IMR-90 (cell line): Measurements from ENCODE around the gene STUB1. TPM values are rescaled to one million over a fixed set of nuclear protein-coding genes. Genes with fewer than 3 reads are reported as not detected.
A peak's percentile ranks its signal among the peaks of the same experiment; 100 is the strongest.

Source experiments
- ATAC-seq: fragments of 200-7000 bp; cut with Tn5 transposase; 2 replicates; pipeline ENCODE4 v1.9.1; 2020; ENCODE audit warnings: low read depth, mild to moderate bottlenecking, moderate library complexity
- BruUV-seq: library from RNA; stranded (reverse); fragments of 400-500 nt; replicated peaks from 2 replicates; lab custom pipeline; 2021; lab: Mats Ljungman, UMichigan
- CTCF ChIA-PET: fragments of 300-600 bp; formaldehyde crosslinking; extraction: SDS; loops from one replicate; lab custom pipeline; 2021; ENCODE audit warnings: antibody characterized with exemption; lab: Yijun Ruan, JAX
- POLR2A ChIA-PET: fragments of 300-600 bp; sonication (Branson Sonifier 250); formaldehyde crosslinking; loops from one replicate; lab custom pipeline; 2022; ENCODE audit warnings: antibody characterized with exemption; ENCODE audit not compliant: unreplicated experiment; lab: Charles Lee
- DNase-seq: peaks from one replicate; pipeline ENCODE4 v3.0.0; 2013
- H2AFZ ChIP-seq: replicated peaks from 2 replicates; pipeline ENCODE3; 2013; ENCODE audit warnings: low read length, mild to moderate bottlenecking; ENCODE audit not compliant: poor library complexity
- H2AK5ac ChIP-seq: 2 replicates; pipeline ENCODE4 v1.6.1; 2013; ENCODE audit warnings: low read depth, low read length, inconsistent platforms
- H2AK9ac ChIP-seq: replicated peaks from 2 replicates; pipeline ENCODE3; 2013; ENCODE audit warnings: mild to moderate bottlenecking, low read depth, low read length, moderate library complexity; ENCODE audit not compliant: poor library complexity
- H2BK120ac ChIP-seq: 2 replicates; pipeline ENCODE4 v1.6.1; 2013; ENCODE audit warnings: low read depth, low read length, inconsistent platforms
- H2BK15ac ChIP-seq: 3 replicates; pipeline ENCODE4 v1.6.1; 2013; ENCODE audit warnings: low read depth, low read length, inconsistent platforms
- H2BK20ac ChIP-seq: 2 replicates; pipeline ENCODE4 v1.6.1; 2013; ENCODE audit warnings: low read depth, mild to moderate bottlenecking, inconsistent platforms, low read length, moderate library complexity
- H2BK5ac ChIP-seq: 2 replicates; pipeline ENCODE4 v1.6.1; 2013; ENCODE audit warnings: mild to moderate bottlenecking, low read depth, low read length, inconsistent platforms; ENCODE audit not compliant: poor library complexity, severe bottlenecking
- H3K14ac ChIP-seq: replicated peaks from 2 replicates; pipeline ENCODE4 v1.6.1; 2013; ENCODE audit warnings: low read depth, low read length, inconsistent platforms
- H3K18ac ChIP-seq: 2 replicates; pipeline ENCODE4 v1.6.1; 2013; ENCODE audit warnings: low read depth, low read length, control low read depth
- H3K23ac ChIP-seq: 2 replicates; pipeline ENCODE4 v1.6.1; 2013; ENCODE audit warnings: low read depth, low read length, inconsistent platforms
- H3K27ac ChIP-seq: 2 replicates; pipeline ENCODE4 v1.5.1; 2013; ENCODE audit warnings: mild to moderate bottlenecking, control low read depth, low read length; ENCODE audit not compliant: insufficient read depth
- H3K27me3 ChIP-seq: 2 replicates; pipeline ENCODE4 v1.6.1; 2013; ENCODE audit warnings: low read length; ENCODE audit not compliant: control insufficient read depth, insufficient read depth
- H3K36me3 ChIP-seq: 2 replicates; pipeline ENCODE4 v1.6.1; 2013; ENCODE audit warnings: low read length, mixed read lengths; ENCODE audit not compliant: control insufficient read depth, insufficient read depth
- H3K4ac ChIP-seq: 2 replicates; pipeline ENCODE4 v1.6.1; 2013; ENCODE audit warnings: low read depth, low read length, inconsistent platforms
- H3K4me1 ChIP-seq: 2 replicates; pipeline ENCODE4 v1.6.1; 2013; ENCODE audit warnings: low read length, mixed read lengths; ENCODE audit not compliant: control insufficient read depth, insufficient read depth
- H3K4me2 ChIP-seq: 2 replicates; pipeline ENCODE4 v1.6.1; 2013; ENCODE audit warnings: low read depth, mild to moderate bottlenecking, control low read depth, low read length, moderate library complexity
- H3K4me3 ChIP-seq: 2 replicates; pipeline ENCODE4 v1.5.1; 2013; ENCODE audit warnings: low read depth, mild to moderate bottlenecking, control low read depth, low read length, moderate library complexity; ENCODE audit not compliant: insufficient read depth
- H3K56ac ChIP-seq: 2 replicates; pipeline ENCODE4 v1.6.1; 2013; ENCODE audit warnings: low read length, inconsistent platforms; ENCODE audit not compliant: insufficient read depth; ENCODE audit errors: extremely low read depth
- H3K79me1 ChIP-seq, 2 experiments: 2 replicates each; pipeline ENCODE4 v1.6.1; 2013; ENCODE audit warnings: low read length in 2 of 2, inconsistent platforms in 1 of 2, low read depth in 1 of 2
- H3K9ac ChIP-seq: 2 replicates; pipeline ENCODE4 v1.6.1; 2013; ENCODE audit warnings: low read depth, low read length, control low read depth
- H3K9me1 ChIP-seq: 2 replicates; pipeline ENCODE4 v1.6.1; 2013; ENCODE audit warnings: low read length, inconsistent platforms; ENCODE audit not compliant: insufficient read depth
- H3K9me3 ChIP-seq: 2 replicates; pipeline ENCODE4 v1.6.1; 2013; ENCODE audit warnings: low read length; ENCODE audit not compliant: control insufficient read depth, insufficient read depth
- H4K20me1 ChIP-seq: 2 replicates; pipeline ENCODE4 v1.6.1; 2013; ENCODE audit warnings: low read length, inconsistent platforms; ENCODE audit not compliant: insufficient read depth
- H4K5ac ChIP-seq: 2 replicates; pipeline ENCODE4 v1.6.1; 2013; ENCODE audit warnings: mild to moderate bottlenecking, low read depth, low read length, control low read depth
- H4K8ac ChIP-seq, 2 experiments: 2 replicates each; pipeline ENCODE4 v1.6.1; 2013; ENCODE audit warnings: low read depth in 2 of 2, low read length in 2 of 2, control low read depth in 1 of 2, inconsistent platforms in 1 of 2
- H4K91ac ChIP-seq: 2 replicates; pipeline ENCODE4 v1.6.1; 2013; ENCODE audit warnings: low read depth, low read length, inconsistent platforms; ENCODE audit not compliant: insufficient read depth
- BHLHE40 ChIP-seq: fragments of 150-350 bp; IDR thresholded peaks from 2 replicates; pipeline ENCODE4 v1.6.1; 2016; ENCODE audit warnings: mild to moderate bottlenecking, low read depth, low read length
- CEBPB ChIP-seq: IDR thresholded peaks from 2 replicates; pipeline ENCODE4 v1.6.1; 2012; ENCODE audit warnings: low read depth, low read length, improper control_type of control experiment
- CTCF ChIP-seq: conservative IDR thresholded peaks from 2 replicates; pipeline ENCODE4 v1.5.1; 2012; ENCODE audit warnings: mild to moderate bottlenecking, low read depth, low read length, improper control_type of control experiment
- ELK1 ChIP-seq: fragments of 150-350 bp; IDR thresholded peaks from 2 replicates; pipeline ENCODE4 v1.6.1; 2016; ENCODE audit warnings: low read depth, mild to moderate bottlenecking, low read length, moderate library complexity, borderline replicate concordance
- FOS ChIP-seq: fragments of 150-350 bp; IDR thresholded peaks from 2 replicates; pipeline ENCODE4 v1.6.1; 2016; ENCODE audit warnings: low read depth, low read length
- MAFK ChIP-seq: IDR thresholded peaks from 2 replicates; pipeline ENCODE4 v1.6.1; 2012; ENCODE audit warnings: low read depth, low read length, improper control_type of control experiment
- MXI1 ChIP-seq: IDR thresholded peaks from 2 replicates; pipeline ENCODE4 v1.6.1; 2012; ENCODE audit warnings: low read depth, mild to moderate bottlenecking, low read length, moderate library complexity, borderline replicate concordance
- NFE2L2 ChIP-seq: fragments of 150-350 bp; IDR thresholded peaks from 2 replicates; pipeline ENCODE4 v1.6.1; 2016; ENCODE audit warnings: low read depth, mild to moderate bottlenecking, low read length
- RAD21 ChIP-seq: IDR thresholded peaks from 2 replicates; pipeline ENCODE4 v1.6.1; 2012; ENCODE audit warnings: low read length, improper control_type of control experiment
- RCOR1 ChIP-seq: IDR thresholded peaks from 2 replicates; pipeline ENCODE4 v1.6.1; 2012; ENCODE audit warnings: mild to moderate bottlenecking, low read length, improper control_type of control experiment; ENCODE audit not compliant: insufficient replicate concordance
- SMC3 ChIP-seq: fragments of 150-350 bp; IDR thresholded peaks from 2 replicates; pipeline ENCODE4 v1.6.1; 2016; ENCODE audit warnings: low read depth, mild to moderate bottlenecking, antibody characterized with exemption, low read length, moderate library complexity
- USF2 ChIP-seq: fragments of 150-350 bp; IDR thresholded peaks from 2 replicates; pipeline ENCODE4 v1.6.1; 2017; ENCODE audit warnings: mild to moderate bottlenecking, antibody characterized with exemption, low read length, low read depth
- WGBS, 2 experiments: methylation state at CpG; one replicate each; pipeline versions ENCODE4 v1.1.5 to v1.1.7; 2013; ENCODE audit warnings: missing lambda C conversion rate in 2 of 2; ENCODE audit not compliant: insufficient read length in 1 of 2; ENCODE audit errors: extremely low coverage in 2 of 2; 5-methylcytosine and 5-hydroxymethylcytosine counted together
- dilution Hi-C: fragments of 300-500 bp; cut with HindIII; formaldehyde crosslinking; loops from one replicate; pipeline ENCODE4 v1.14.3; 2018; ENCODE audit warnings: low sequenced_read_pairs; ENCODE audit not compliant: unreplicated experiment
- in situ Hi-C: fragments of 300-500 bp; cut with MboI; formaldehyde crosslinking; loops from 3 replicates; pipeline ENCODE4 v1.14.3; 2019; ENCODE audit warnings: low sequenced_read_pairs, inconsistent platforms, mixed read lengths
- intact Hi-C: fragments of 100-400 bp; cut with micrococcal nuclease; formaldehyde crosslinking; loops from 2 replicates; pipeline ENCODE4 v1.10.0; 2022
- polyA plus RNA-seq, 3 experiments: library from polyadenylated mRNA; depleted of rRNA; stranded (reverse); fragments of >200 nt; gene quantifications; 2 replicates each; pipeline ENCODE4 v1.2.3, GENCODE V29; 2012; ENCODE audit warnings: low replicate concordance in 1 of 3
- total RNA-seq: library from RNA; depleted of rRNA; stranded (reverse); fragments of >200 nt; gene quantifications from 2 replicates; pipeline ENCODE4 v1.2.3, GENCODE V29; 2012

STUB1 gene
- total and polyA plus RNA-seq, 2 of the 4 experiments (the other 2 are of a cell fraction): 183 to 186 TPM

DNA sequence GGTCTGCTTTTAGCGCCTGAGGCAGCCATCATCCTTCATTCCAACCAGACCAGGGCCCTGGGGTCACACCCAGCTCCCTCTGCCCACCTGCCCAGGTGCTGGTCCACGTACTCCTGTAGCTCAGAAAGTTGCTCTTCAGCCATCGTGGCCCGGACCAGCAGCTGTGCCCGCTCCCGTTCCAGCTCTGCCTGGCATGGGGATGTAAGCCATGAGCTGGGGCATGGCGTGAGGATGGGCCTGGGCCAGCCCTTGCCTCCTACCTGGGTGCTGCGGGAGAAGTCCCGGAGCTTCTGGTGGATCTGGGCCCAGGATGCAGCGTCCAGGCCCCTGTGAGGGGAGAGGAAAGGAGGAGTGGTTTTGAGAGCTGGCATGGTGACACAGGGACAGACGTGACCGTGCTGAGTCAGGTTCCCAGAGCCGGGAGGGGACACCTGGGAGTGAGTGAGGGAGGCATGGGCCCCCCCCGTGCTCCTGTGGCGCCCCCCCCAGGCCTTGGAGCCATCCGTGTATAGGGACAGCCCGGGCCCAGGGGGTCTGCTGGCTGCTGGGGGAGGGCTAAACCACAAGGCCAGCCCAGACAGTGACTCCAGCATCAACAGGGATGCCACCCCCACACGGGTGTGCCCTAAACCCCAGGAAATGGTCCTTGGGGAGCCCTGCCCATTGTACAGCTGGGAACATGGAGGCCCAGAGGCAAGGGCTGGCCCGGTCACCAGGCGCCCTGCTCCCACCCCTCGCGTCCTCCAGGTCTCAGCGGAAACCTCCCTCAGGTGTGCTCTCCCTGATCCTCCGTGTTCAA is 42.8 kb downstream of the STUB1 start (continued):
- TF ChIP-seq SMC3 (no peak), BHLHE40 (no peak), ELK1 (no peak), RAD21 (no peak)

GRCh38 chr16:723695-724094 is 43.5 kb downstream of the STUB1 start:
- BruUV-seq: no TSS peak
- Histone ChIP-seq H2BK20ac (no peak overlapping the region), H3K4me1 (peaks cover 17% of the 10 kb centered on the region), H4K5ac (no peak overlapping the region), H3K4me3 (no peak overlapping the region), H3K4ac (no peak overlapping the region), H4K20me1 (peaks cover 4% of the 10 kb centered on the region; the same call in 1 of the 2 replicates), H3K9ac (no peak overlapping the region), H2BK15ac (no peak overlapping the region), H3K56ac (no peak overlapping the region), H4K8ac (no peak overlapping the region), H2AK5ac (no peak overlapping the region), H3K23ac (no peak overlapping the region), H3K4me2 (no peak overlapping the region), H3K27ac (no peak overlapping the region), H3K27me3 (no peaks in the 10 kb centered on the region), H3K14ac (no peak overlapping the region), H4K91ac (no peak overlapping the region), H3K9me3 (no peaks in the 10 kb centered on the region), H2AK9ac (no peak overlapping the region), H2BK5ac (no peak overlapping the region), H3K18ac (no peak overlapping the region), H3K36me3 (peaks cover 1% of the 10 kb centered on the region; the same call in 1 of the 2 replicates), H3K79me1 (peaks cover 10 to 15% of the 10 kb centered on the region in 2 experiments), H2BK120ac (no peak overlapping the region), H3K9me1 (peaks cover 2% of the 10 kb centered on the region; the same call in 1 of the 2 replicates), H2AFZ (peak overlapping the region; percentile 5)
- ChIA-PET CTCF (no interaction called here), POLR2A (no interaction called here)
- dilution Hi-C loops: no loop called here
- no peak for DNase-seq
- in situ Hi-C loops: loop anchor here (25.0 kb wide), 1 partner anchor 339 kb away; the partner anchor contains the start of gene SSTR5
- no peak for ATAC-seq
- intact Hi-C loops: no loop called here
- no CpG with 5 or more reads among the region's 9 CpGs for WGBS, 2 experiments
- TF ChIP-seq CEBPB (no peak), MXI1 (no peak), RCOR1 (no peak), USF2 (no peak), CTCF (no peak), FOS (no peak), MAFK (no peak), BHLHE40 (no peak), NFE2L2 (no peak)
